SK-N-SH treated with all-trans-retinoic acid at 6 μM for 48 hours (cell line): Measurements from ENCODE around the gene SRMS.

Source experiments
- ATAC-seq: fragments of 200-7000 bp; cut with Tn5 transposase; 3 replicates; pipeline ENCODE4 v1.9.1; 2020; ENCODE audit warnings: mild to moderate bottlenecking, moderate library complexity
- ARNTL ChIP-seq: fragments of 450-650 bp; formaldehyde crosslinking; IDR thresholded peaks from 2 replicates; pipeline ENCODE4 v1.5.0; 2020; ENCODE audit warnings: low read depth, mild to moderate bottlenecking, moderate library complexity, borderline replicate concordance
- BACH2 ChIP-seq: fragments of 250-450 bp; sonication (Bioruptor Pico); IDR thresholded peaks from 2 replicates; pipeline ENCODE4 v1.9.0; 2021; ENCODE audit warnings: mild to moderate bottlenecking, borderline replicate concordance
- CREB5 ChIP-seq: fragments of 250-450 bp; sonication (Bioruptor Pico); IDR thresholded peaks from 2 replicates; pipeline ENCODE4 v1.5.1; 2020; ENCODE audit warnings: low read depth, mild to moderate bottlenecking, moderate library complexity
- CSDC2 ChIP-seq: fragments of 250-450 bp; sonication (Bioruptor Pico); IDR thresholded peaks from 2 replicates; pipeline ENCODE4 v1.5.0; 2020; ENCODE audit warnings: mild to moderate bottlenecking, moderate library complexity
- CSRNP3 ChIP-seq: fragments of 250-450 bp; sonication (Bioruptor Pico); IDR thresholded peaks from 2 replicates; pipeline ENCODE4 v1.5.1; 2021; ENCODE audit warnings: mild to moderate bottlenecking, moderate library complexity
- ESRRG ChIP-seq: fragments of 250-450 bp; sonication (Bioruptor Pico); IDR thresholded peaks from 2 replicates; pipeline ENCODE4 v1.6.1; 2021; ENCODE audit warnings: mild to moderate bottlenecking
- GLIS3 ChIP-seq: fragments of 250-450 bp; sonication (Bioruptor Pico); IDR thresholded peaks from 2 replicates; pipeline ENCODE4 v1.5.0; 2020; ENCODE audit warnings: mild to moderate bottlenecking, moderate library complexity
- ISL1 ChIP-seq: fragments of 250-450 bp; sonication (Bioruptor Pico); IDR thresholded peaks from 2 replicates; pipeline ENCODE4 v2.1.2; 2022; ENCODE audit warnings: mild to moderate bottlenecking, moderate library complexity
- OSR1 ChIP-seq: fragments of 250-450 bp; sonication (Bioruptor Pico); IDR thresholded peaks from 2 replicates; pipeline ENCODE4 v1.8.0; 2022; ENCODE audit warnings: moderate library complexity, mild to moderate bottlenecking, inconsistent platforms
- PATZ1 ChIP-seq: fragments of 250-450 bp; sonication (Bioruptor Pico); IDR thresholded peaks from 2 replicates; pipeline ENCODE4 v1.8.0; 2020; ENCODE audit warnings: mild to moderate bottlenecking, moderate library complexity, borderline replicate concordance
- PPARA ChIP-seq: fragments of 250-450 bp; sonication (Bioruptor Pico); IDR thresholded peaks from 2 replicates; pipeline ENCODE4 v1.5.0; 2020; ENCODE audit warnings: mild to moderate bottlenecking, borderline replicate concordance
- RARB ChIP-seq: fragments of 250-450 bp; sonication (Bioruptor Pico); IDR thresholded peaks from 2 replicates; pipeline ENCODE4 v1.8.0; 2021; ENCODE audit warnings: mild to moderate bottlenecking, moderate library complexity
- SNAI2 ChIP-seq: fragments of 250-450 bp; sonication (Bioruptor Pico); IDR thresholded peaks from 2 replicates; pipeline ENCODE4 v1.5.0; 2020; ENCODE audit warnings: mild to moderate bottlenecking, moderate library complexity
- TCF4 ChIP-seq: fragments of 250-450 bp; sonication (Bioruptor Pico); IDR thresholded peaks from 2 replicates; pipeline ENCODE4 v1.8.0; 2021; ENCODE audit warnings: mild to moderate bottlenecking, moderate library complexity, borderline replicate concordance
- TSHZ2 ChIP-seq: fragments of 250-450 bp; sonication (Bioruptor Pico); IDR thresholded peaks from 2 replicates; pipeline ENCODE4 v1.5.0; 2020; ENCODE audit warnings: mild to moderate bottlenecking, moderate library complexity
- ZFP3 ChIP-seq: fragments of 250-450 bp; sonication (Bioruptor Pico); IDR thresholded peaks from 2 replicates; pipeline ENCODE4 v1.5.0; 2020; ENCODE audit warnings: mild to moderate bottlenecking, moderate library complexity
- ZFP30 ChIP-seq: fragments of 450-650 bp; formaldehyde crosslinking; IDR thresholded peaks from 2 replicates; pipeline ENCODE4 v1.5.0; 2022; ENCODE audit warnings: mild to moderate bottlenecking, moderate library complexity
- ZNF565 ChIP-seq: fragments of 450-650 bp; formaldehyde crosslinking; conservative IDR thresholded peaks from 2 replicates; pipeline ENCODE4 v1.5.0; 2020; ENCODE audit warnings: low read depth, mild to moderate bottlenecking, moderate library complexity
- ZNF8 ChIP-seq: fragments of 450-650 bp; formaldehyde crosslinking; IDR thresholded peaks from 2 replicates; pipeline ENCODE4 v1.5.0; 2020; ENCODE audit warnings: mild to moderate bottlenecking, moderate library complexity

Gene SRMS

GRCh38 chr20:63533871-63534393, 13.6 kb downstream of the SRMS start:
- TF ChIP-seq ESRRG (CRISPR knock-in tag) (no peak), PPARA (CRISPR knock-in tag) (no peak), RARB (no peak), ISL1 (CRISPR knock-in tag) (no peak), CREB5 (CRISPR knock-in tag) (no peak), BACH2 (CRISPR knock-in tag) (no peak)
- ATAC-seq: no peak

- ATAC-seq: no peak
- TF ChIP-seq CREB5 (CRISPR knock-in tag): no peak
- no peak for TF ChIP-seq CSDC2 (CRISPR knock-in tag)
- TF ChIP-seq OSR1: no peak
- TF ChIP-seq BACH2 (CRISPR knock-in tag): no peak
- TF ChIP-seq SNAI2: no peak
- no peak for TF ChIP-seq TSHZ2 (CRISPR knock-in tag)
- TF ChIP-seq ZFP3 (CRISPR knock-in tag): no peak
- TF ChIP-seq GLIS3 (CRISPR knock-in tag): no peak
- no peak for TF ChIP-seq CSRNP3 (CRISPR knock-in tag)
- no peak for TF ChIP-seq TCF4 (CRISPR knock-in tag)
Observed at GRCh38 chr20:63533388-63533787, 14.2 kb downstream of the SRMS start.

- no peak for TF ChIP-seq TSHZ2 (CRISPR knock-in tag)
- no peak for TF ChIP-seq OSR1
- no peak for ATAC-seq
Observed at GRCh38 chr20:63532449-63532971, 15.0 kb downstream of the SRMS start.

- no peak for TF ChIP-seq ZNF565 (CRISPR knock-in tag)
- ATAC-seq: no peak
Observed at GRCh38 chr20:63531686-63532448, 15.7 kb downstream of the SRMS start.

- ATAC-seq: no peak
- TF ChIP-seq PATZ1 (CRISPR knock-in tag): no peak
- TF ChIP-seq ZNF565 (CRISPR knock-in tag): no peak
- TF ChIP-seq ZNF8 (CRISPR knock-in tag): no peak
- TF ChIP-seq ZFP30: no peak
- no peak for TF ChIP-seq ZFP3 (CRISPR knock-in tag)
- TF ChIP-seq ARNTL (CRISPR knock-in tag): no peak
- no peak for TF ChIP-seq CSRNP3 (CRISPR knock-in tag)
Observed at GRCh38 chr20:63530788-63531160, 16.8 kb downstream of the SRMS start.
